IPS-20b (cell line): ENCODE data around the gene ZNF701.
"Not testable (repeated sequence)": the region's sequence is repeated elsewhere in the genome, so short reads cannot be mapped to it uniquely, and the experiment has no call there.

ENCODE experiments used
- H3K27ac ChIP-seq: one replicate; pipeline ENCODE4 v1.5.1; 2013; ENCODE audit warnings: low read length
- H3K27me3 ChIP-seq: 2 replicates; pipeline ENCODE4 v1.6.1; 2013; ENCODE audit warnings: mild to moderate bottlenecking, low read length, inconsistent platforms; ENCODE audit not compliant: insufficient read depth
- H3K36me3 ChIP-seq: 2 replicates; pipeline ENCODE4 v1.6.1; 2013; ENCODE audit warnings: low read depth, mild to moderate bottlenecking, inconsistent platforms, low read length, moderate library complexity; ENCODE audit not compliant: insufficient read depth
- H3K4me1 ChIP-seq: 2 replicates; pipeline ENCODE4 v1.6.1; 2013; ENCODE audit warnings: mild to moderate bottlenecking, control low read depth, inconsistent platforms, low read length, moderate library complexity; ENCODE audit not compliant: insufficient read depth
- H3K4me3 ChIP-seq: 2 replicates; pipeline ENCODE4 v1.5.1; 2013; ENCODE audit warnings: mild to moderate bottlenecking, low read length, inconsistent platforms
- H3K9ac ChIP-seq: 2 replicates; pipeline ENCODE4 v1.6.1; 2013; ENCODE audit warnings: low read depth, mild to moderate bottlenecking, inconsistent platforms, low read length, moderate library complexity
- H3K9me3 ChIP-seq: 2 replicates; pipeline ENCODE4 v1.6.1; 2013; ENCODE audit warnings: mild to moderate bottlenecking, low read depth, low read length, inconsistent platforms; ENCODE audit not compliant: insufficient read depth

ZNF701 gene

GRCh38 chr19:52541176-52541575, 28.9 kb upstream of the ZNF701 start:
- not testable (repeated sequence) for H3K4me3 ChIP-seq, H3K9ac ChIP-seq, H3K27ac ChIP-seq, H3K4me1 ChIP-seq, H3K9me3 ChIP-seq
- H3K36me3 ChIP-seq, result peaks cover 13% of the 10 kb centered on the region
- H3K27me3 ChIP-seq, result peaks cover 12% of the 10 kb centered on the region; the same call in 1 of the 2 replicates

- Histone ChIP-seq H3K4me1 (no peaks in the 10 kb centered on the region), H3K9ac (no peak overlapping the region), H3K9me3 (no peaks in the 10 kb centered on the region), H3K36me3 (peaks cover 13% of the 10 kb centered on the region), H3K4me3 (no peak overlapping the region), H3K27me3 (peaks cover 10% of the 10 kb centered on the region; the same call in 1 of the 2 replicates), H3K27ac (no peak overlapping the region)
Observed at GRCh38 chr19:52541608-52542007, 28.5 kb upstream of the ZNF701 start.

DNA sequence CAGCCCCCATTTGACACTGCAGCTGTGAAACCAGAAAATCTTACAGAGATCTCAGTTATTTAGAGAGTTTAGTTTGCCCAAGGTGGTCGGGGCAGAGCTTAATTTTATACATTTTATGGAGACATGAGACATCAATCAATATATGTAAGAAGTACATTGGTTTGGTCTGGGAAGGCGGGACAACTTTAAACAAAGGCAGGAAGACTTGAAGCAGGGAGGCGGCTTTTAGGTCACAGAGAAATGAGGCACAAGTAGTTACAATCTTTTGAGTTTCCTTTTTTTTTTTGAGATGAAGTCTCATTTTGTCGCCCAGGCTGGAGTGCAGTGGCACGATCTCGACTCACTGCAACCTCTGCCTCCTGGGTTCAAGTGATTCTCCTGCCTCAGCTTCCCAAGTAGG, 27.5 kb upstream of the ZNF701 start:
- not testable (repeated sequence) for H3K27ac ChIP-seq, H3K27me3 ChIP-seq, H3K4me3 ChIP-seq, H3K9ac ChIP-seq, H3K9me3 ChIP-seq, H3K4me1 ChIP-seq
- peaks cover 21% of the 10 kb centered on the region for H3K36me3 ChIP-seq

DNA sequence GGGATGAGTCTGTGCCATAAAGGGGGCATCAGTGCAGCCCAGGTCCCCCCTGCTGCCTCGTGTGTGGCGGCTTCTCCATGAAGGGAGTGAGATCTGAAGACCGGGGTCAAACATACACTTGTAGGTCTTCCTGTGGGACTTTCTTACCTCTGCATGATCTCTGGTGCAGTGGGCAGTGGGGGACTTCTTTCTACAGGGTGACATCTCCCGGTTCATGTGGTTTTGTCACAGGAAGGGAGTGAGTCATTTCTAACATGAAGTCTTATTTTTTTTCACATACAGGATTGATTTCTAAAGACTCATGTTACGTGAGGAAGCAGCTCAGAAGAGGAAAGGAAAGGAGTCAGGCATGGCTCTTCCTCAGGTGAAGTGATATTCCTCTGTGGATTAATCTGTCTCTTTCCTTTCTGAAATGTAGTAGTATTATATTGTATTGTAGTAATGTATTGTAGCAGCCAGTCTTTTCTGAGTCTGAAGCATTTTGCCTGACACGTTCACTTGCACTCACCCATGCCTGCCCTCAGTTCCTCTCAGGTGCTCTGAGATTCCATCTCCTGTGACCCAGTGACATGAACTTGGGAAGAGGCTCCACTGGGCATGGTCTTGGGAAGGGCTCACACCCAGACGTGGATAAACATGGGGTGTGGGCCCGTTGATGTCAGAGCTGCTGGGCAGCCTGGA, 27.0 kb upstream of the ZNF701 start:
- H3K9ac ChIP-seq, result no peak overlapping the region
- H3K27me3 ChIP-seq, result no peaks in the 10 kb centered on the region
- peaks cover 25% of the 10 kb centered on the region for H3K36me3 ChIP-seq
- H3K9me3 ChIP-seq, result no peaks in the 10 kb centered on the region
- no peaks in the 10 kb centered on the region for H3K4me1 ChIP-seq
- H3K27ac ChIP-seq, result no peak overlapping the region
- no peak overlapping the region for H3K4me3 ChIP-seq

DNA sequence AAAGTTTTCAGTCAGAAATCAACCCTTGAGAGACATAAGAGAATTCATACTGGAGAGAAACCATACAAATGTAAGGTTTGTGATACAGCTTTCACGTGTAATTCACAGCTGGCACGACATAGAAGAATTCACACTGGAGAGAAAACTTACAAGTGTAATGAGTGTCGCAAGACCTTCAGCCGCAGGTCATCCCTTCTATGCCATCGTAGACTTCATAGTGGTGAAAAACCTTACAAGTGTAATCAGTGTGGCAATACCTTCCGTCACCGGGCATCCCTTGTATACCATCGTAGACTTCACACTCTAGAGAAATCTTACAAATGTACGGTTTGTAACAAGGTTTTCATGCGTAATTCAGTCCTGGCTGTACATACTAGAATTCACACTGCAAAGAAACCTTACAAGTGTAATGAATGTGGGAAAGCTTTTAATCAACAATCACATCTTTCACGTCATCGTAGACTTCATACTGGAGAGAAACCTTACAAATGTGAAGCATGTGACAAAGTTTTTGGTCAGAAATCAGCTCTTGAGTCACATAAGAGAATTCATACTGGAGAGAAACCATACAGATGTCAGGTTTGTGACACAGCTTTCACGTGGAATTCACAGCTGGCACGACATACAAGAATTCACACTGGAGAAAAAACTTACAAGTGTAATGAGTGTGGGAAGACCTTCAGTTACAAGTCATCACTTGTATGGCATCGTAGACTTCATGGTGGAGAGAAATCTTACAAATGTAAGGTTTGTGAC, 15.7 kb upstream of the ZNF701 start:
- Histone ChIP-seq H3K4me1 (peaks cover 4% of the 10 kb centered on the region), H3K27ac (no peak overlapping the region), H3K9ac (no peak overlapping the region), H3K9me3 (peaks cover 50% of the 10 kb centered on the region), H3K4me3 (0 out of 2 replicates have a peak overlapping the region, but pooled peaks have one; percentile 20), H3K27me3 (no peaks in the 10 kb centered on the region), H3K36me3 (peaks cover 61% of the 10 kb centered on the region)

GRCh38 chr19:52557231-52557995, 12.7 kb upstream of the ZNF701 start:
- Histone ChIP-seq H3K27ac (no peak overlapping the region), H3K9me3 (peaks cover 42% of the 10 kb centered on the region), H3K9ac (no peak overlapping the region), H3K27me3 (no peaks in the 10 kb centered on the region), H3K4me1 (peaks cover 9% of the 10 kb centered on the region), H3K4me3 (no peak overlapping the region), H3K36me3 (peaks cover 40% of the 10 kb centered on the region)

DNA sequence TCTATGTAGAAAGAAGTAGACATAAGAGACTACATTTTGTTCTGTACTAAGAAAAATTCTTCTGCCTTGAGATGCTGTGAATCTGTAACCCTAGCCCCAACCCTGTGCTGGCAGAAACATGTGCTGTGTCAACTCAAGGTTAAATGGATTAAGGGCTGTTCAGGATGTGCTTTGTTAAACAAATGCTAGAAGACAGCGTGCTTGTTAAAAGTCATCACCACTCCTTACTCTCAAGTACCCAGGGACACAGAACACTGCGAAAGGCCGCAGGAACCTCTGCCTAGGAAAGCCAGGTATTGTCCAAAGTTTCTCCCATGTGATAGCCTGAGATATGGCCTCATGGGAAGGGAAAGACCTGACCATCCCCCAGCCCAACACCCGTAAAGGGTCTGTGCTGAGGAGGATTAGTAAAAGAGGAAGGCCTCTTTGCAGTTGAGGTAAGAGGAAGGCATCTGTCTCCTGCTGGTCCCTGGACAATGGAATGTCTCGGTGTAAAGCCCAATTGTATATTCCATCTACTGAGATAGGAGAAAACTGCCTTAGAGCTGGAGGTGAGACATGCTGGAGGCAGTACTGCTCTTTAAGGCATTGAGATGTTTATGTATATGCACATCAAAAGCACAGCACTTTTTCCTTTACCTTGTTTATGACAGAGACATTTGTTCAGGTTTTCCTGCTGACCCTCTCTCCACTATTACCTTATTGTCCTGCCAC, 11.2 kb upstream of the ZNF701 start:
- not testable (repeated sequence) for H3K27ac ChIP-seq, H3K4me1 ChIP-seq, H3K27me3 ChIP-seq
- H3K4me3 ChIP-seq, result peak overlapping the region; percentile 9; the same call in 1 of the 2 replicates
- peaks cover 27% of the 10 kb centered on the region for H3K9me3 ChIP-seq
- H3K9ac ChIP-seq, result peak overlapping the region; percentile 25; the same call in 1 of the 2 replicates
- peaks cover 27% of the 10 kb centered on the region for H3K36me3 ChIP-seq

DNA sequence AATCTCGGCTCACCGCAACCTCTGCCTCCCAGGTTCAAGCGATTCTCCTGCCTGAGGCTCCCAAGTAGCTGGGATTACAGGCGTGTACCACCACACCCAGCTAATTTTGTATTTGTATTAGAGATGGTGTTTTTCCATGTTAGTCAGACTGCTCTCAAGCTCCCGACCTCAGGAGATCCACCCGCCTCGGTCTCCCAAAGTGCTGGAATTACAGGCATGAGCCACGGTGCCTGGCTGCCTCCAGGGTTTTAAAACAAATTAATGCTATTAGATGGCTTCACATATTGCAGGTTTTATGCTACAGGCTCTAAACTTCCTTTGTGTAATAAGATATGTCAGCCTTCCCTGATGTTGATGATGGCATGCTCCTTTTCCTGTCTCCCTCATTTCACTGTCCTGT, 8.5 kb upstream of the ZNF701 start:
- H3K4me1 ChIP-seq, result peaks cover 18% of the 10 kb centered on the region
- not testable (repeated sequence) for H3K27me3 ChIP-seq, H3K27ac ChIP-seq, H3K9me3 ChIP-seq, H3K9ac ChIP-seq, H3K4me3 ChIP-seq
- peaks cover 12% of the 10 kb centered on the region for H3K36me3 ChIP-seq

GRCh38 chr19:52566121-52566520, 4.0 kb upstream of the ZNF701 start:
- H3K4me3 ChIP-seq, result no peak overlapping the region
- no peaks in the 10 kb centered on the region for H3K9me3 ChIP-seq
- no peak overlapping the region for H3K27ac ChIP-seq
- H3K9ac ChIP-seq, result no peak overlapping the region
- peaks cover 6% of the 10 kb centered on the region; the same call in 1 of the 2 replicates for H3K36me3 ChIP-seq
- H3K4me1 ChIP-seq, result peaks cover 9% of the 10 kb centered on the region
- no peaks in the 10 kb centered on the region for H3K27me3 ChIP-seq

DNA sequence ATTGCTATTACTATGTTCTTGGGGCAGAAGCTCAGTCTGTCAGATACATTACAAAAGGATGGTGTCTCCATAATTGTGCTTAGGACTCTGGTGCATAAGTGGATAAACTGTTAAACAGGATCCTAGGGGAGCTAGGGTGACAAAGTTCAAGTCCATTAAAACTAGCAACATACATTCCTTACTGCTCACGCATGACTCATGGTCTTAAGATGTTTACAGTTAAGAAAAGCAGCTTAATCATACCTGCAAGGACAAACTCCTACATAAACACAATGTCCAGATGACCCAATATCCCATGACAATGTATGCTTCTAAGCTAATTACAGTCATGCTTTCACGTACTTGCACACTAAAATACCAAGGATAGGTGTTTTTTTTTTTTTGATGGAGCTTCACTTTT, 3.5 kb upstream of the ZNF701 start:
- Histone ChIP-seq H3K36me3 (peaks cover 6% of the 10 kb centered on the region; the same call in 1 of the 2 replicates), H3K27ac (no peak overlapping the region), H3K4me3 (no peak overlapping the region), H3K4me1 (peaks cover 9% of the 10 kb centered on the region), H3K9ac (no peak overlapping the region), H3K9me3 (no peaks in the 10 kb centered on the region), H3K27me3 (no peaks in the 10 kb centered on the region)

DNA sequence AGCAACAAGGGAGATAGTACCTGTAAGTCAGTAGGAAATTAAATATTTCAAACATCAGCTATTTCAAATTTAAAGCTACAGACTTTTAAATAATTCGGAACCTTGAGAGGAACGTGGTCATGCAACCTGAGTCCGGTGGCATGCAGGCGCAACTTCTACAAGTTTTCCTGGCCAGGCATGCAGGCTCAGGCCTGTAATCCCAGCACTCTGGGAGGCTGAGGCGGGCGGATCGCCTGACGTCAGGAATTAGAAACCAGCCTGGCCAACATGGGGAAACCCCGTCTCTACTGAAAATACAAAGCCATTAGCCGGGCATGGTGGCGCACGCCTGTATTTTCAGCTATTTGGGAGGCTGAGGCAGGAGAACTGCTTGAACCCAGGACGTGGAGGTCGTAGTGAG, 2.2 kb upstream of the ZNF701 start:
- H3K9ac ChIP-seq, result no peak overlapping the region
- H3K27ac ChIP-seq, result no peak overlapping the region
- peaks cover 9% of the 10 kb centered on the region for H3K4me1 ChIP-seq
- no peaks in the 10 kb centered on the region for H3K9me3 ChIP-seq
- no peaks in the 10 kb centered on the region for H3K27me3 ChIP-seq
- peaks cover 13% of the 10 kb centered on the region; the same call in 1 of the 2 replicates for H3K36me3 ChIP-seq
- H3K4me3 ChIP-seq, result no peak overlapping the region
